PFSK-1 (cell line): ENCODE measurements around the gene ARPC4.

Experiments used
- FOXP2 ChIP-seq: optimal IDR thresholded peaks from 2 replicates; pipeline ENCODE3; 2011; ENCODE audit warnings: borderline replicate concordance, control low read depth, inconsistent platforms; ENCODE audit not compliant: insufficient read depth; ENCODE audit errors: extremely low read length, extremely low read depth
- POLR2AphosphoS5 ChIP-seq: IDR thresholded peaks from 2 replicates; pipeline ENCODE4 v1.6.1; 2012; ENCODE audit warnings: low read depth, mild to moderate bottlenecking, control low read depth, low read length, moderate library complexity
- SIN3A ChIP-seq: IDR thresholded peaks from 2 replicates; pipeline ENCODE4 v1.6.1; 2012; ENCODE audit warnings: mild to moderate bottlenecking, low read length, moderate library complexity, borderline replicate concordance; ENCODE audit not compliant: insufficient read depth
- TAF1 ChIP-seq: IDR thresholded peaks from 2 replicates; pipeline ENCODE4 v1.6.1; 2012; ENCODE audit warnings: low read length, control low read depth, borderline replicate concordance; ENCODE audit not compliant: insufficient read depth
- TF ChIP-seq, protein P1 (sequence below), 2 experiments: IDR thresholded peaks; 2 replicates each; pipeline versions ENCODE4 v1.6.1 to v1.8.0; 2011 to 2012; ENCODE audit warnings: low read depth in 2 of 2, low read length in 2 of 2, control low read depth in 1 of 2, inconsistent platforms in 1 of 2, mild to moderate bottlenecking in 1 of 2, moderate library complexity in 1 of 2; ENCODE audit not compliant: insufficient read depth in 1 of 2

DNA sequence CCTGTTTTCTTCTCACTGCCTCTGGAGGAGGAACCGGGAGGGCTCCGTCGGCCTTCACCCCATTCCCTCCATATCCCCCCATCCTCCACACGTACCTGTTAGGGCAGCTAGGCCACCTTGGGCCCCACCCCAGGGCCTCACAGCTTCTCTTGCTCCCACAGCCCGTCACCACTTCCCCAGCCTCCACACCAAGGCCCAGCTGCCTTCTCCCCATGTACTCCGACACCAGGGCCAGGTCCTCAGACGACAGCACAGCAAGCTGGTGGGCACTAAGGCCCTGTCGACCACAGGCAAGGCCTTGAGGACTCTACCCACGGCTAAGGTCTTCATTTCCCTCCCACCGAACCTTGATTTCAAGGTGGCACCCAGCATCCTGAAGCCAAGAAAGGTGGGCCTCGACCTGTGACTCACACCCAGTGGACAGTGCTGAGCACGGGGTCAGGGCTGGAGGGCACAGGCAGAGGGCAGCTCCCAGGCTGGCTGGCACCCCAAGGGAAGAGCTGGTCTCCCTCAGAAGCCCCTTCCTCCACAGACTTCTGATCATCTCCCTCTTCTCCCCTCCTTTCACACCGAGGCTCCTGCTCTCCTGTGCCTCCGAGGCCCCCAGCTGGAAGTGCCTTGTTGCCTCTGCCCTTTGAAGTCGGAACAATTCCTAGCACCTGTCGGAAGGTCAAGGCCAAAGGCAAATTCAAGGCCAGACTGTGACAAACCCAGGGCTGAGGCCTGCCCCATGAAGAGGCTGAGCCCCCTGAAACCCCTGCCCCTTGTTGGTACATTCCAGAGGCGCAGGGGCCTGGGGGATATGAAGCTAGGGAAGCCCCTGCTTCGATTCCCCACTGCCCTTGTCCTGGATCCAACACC is 41.9 kb downstream of the ARPC4 start:
- TF ChIP-seq, protein P1, sequence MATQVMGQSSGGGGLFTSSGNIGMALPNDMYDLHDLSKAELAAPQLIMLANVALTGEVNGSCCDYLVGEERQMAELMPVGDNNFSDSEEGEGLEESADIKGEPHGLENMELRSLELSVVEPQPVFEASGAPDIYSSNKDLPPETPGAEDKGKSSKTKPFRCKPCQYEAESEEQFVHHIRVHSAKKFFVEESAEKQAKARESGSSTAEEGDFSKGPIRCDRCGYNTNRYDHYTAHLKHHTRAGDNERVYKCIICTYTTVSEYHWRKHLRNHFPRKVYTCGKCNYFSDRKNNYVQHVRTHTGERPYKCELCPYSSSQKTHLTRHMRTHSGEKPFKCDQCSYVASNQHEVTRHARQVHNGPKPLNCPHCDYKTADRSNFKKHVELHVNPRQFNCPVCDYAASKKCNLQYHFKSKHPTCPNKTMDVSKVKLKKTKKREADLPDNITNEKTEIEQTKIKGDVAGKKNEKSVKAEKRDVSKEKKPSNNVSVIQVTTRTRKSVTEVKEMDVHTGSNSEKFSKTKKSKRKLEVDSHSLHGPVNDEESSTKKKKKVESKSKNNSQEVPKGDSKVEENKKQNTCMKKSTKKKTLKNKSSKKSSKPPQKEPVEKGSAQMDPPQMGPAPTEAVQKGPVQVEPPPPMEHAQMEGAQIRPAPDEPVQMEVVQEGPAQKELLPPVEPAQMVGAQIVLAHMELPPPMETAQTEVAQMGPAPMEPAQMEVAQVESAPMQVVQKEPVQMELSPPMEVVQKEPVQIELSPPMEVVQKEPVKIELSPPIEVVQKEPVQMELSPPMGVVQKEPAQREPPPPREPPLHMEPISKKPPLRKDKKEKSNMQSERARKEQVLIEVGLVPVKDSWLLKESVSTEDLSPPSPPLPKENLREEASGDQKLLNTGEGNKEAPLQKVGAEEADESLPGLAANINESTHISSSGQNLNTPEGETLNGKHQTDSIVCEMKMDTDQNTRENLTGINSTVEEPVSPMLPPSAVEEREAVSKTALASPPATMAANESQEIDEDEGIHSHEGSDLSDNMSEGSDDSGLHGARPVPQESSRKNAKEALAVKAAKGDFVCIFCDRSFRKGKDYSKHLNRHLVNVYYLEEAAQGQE (IDR thresholded peaks at IDR 0.05; ENCODE audit: insufficient read depth in 1 of 2, low read depth in 2 of 2, low read length in 2 of 2) = no peak
- TF ChIP-seq POLR2AphosphoS5 (no peak), SIN3A (no peak), TAF1 (no peak), FOXP2 (no peak)
